GM18858 (cell line): ENCODE data around the gene POLR2I.

ENCODE experiments used
- ATAC-seq: cut with Tn5 transposase; IDR thresholded peaks from one replicate; pipeline ENCODE4 v1.9.1; 2021; ENCODE audit not compliant: unreplicated experiment

POLR2I gene

GRCh38 chr19:36114721-36115452 lies at the start of gene POLR2I:
Gene POLR2I (minus strand): TSS chr19:36114875. CDS start chr19:36114856, 19 bp downstream.
- ATAC-seq = peak; percentile 62

- ATAC-seq = no peak
Measured at GRCh38 chr19:36163813-36164212, 49.1 kb upstream of the POLR2I start.

GRCh38 chr19:36160821-36161596 lies 46.3 kb upstream of the POLR2I start:
- ATAC-seq = no peak

- ATAC-seq = no peak
Measured at GRCh38 chr19:36153126-36153525, 38.5 kb upstream of the POLR2I start.

- ATAC-seq = no peak
Measured at GRCh38 chr19:36152352-36153091, 37.8 kb upstream of the POLR2I start, which contains the start of gene COX7A1. Gene COX7A1 (minus strand): TSS chr19:36152447. CDS start chr19:36152407, 40 bp downstream.

GRCh38 chr19:36152019-36152351 lies 37.3 kb upstream of the POLR2I start:
- ATAC-seq = no peak

- ATAC-seq = no peak
Measured at GRCh38 chr19:36151144-36152018, 36.7 kb upstream of the POLR2I start.

- ATAC-seq = no peak
Measured at GRCh38 chr19:36150586-36150985, 35.9 kb upstream of the POLR2I start.

GRCh38 chr19:36149673-36150406 lies 35.2 kb upstream of the POLR2I start:
- ATAC-seq = no peak

- no peak for ATAC-seq
Measured at GRCh38 chr19:36144624-36145023, 29.9 kb upstream of the POLR2I start.

- ATAC-seq = no peak
Measured at GRCh38 chr19:36142496-36142895, 27.8 kb upstream of the POLR2I start.

- no peak for ATAC-seq
Measured at GRCh38 chr19:36142046-36142445, 27.4 kb upstream of the POLR2I start.

- no peak for ATAC-seq
Measured at GRCh38 chr19:36141039-36141927, 26.6 kb upstream of the POLR2I start.

GRCh38 chr19:36140304-36141038 lies 25.8 kb upstream of the POLR2I start:
- no peak for ATAC-seq

- ATAC-seq = peak; percentile 69
Measured at GRCh38 chr19:36139473-36140303, 25.0 kb upstream of the POLR2I start, which contains the start of gene CAPNS1. Gene CAPNS1 (plus strand): TSS chr19:36140066. CDS start chr19:36141012, 946 bp downstream.

- no peak for ATAC-seq
Measured at GRCh38 chr19:36139120-36139472, 24.4 kb upstream of the POLR2I start.

GRCh38 chr19:36136964-36137686 lies 22.4 kb upstream of the POLR2I start:
- no peak for ATAC-seq
